Neural progenitor cell (in vitro differentiated cells): ENCODE measurements around the gene WDR5.

Source experiments
- CTCF ChIP-seq: fragments of 200-600 bp; sonication (generic); IDR thresholded peaks from 2 replicates; pipeline ENCODE4 v1.5.1; 2017; ENCODE audit warnings: antibody characterized with exemption, mild to moderate bottlenecking
- EZH2 ChIP-seq: fragments of 200-600 bp; sonication (generic); IDR thresholded peaks from 2 replicates; pipeline ENCODE4 v1.6.1; 2017; ENCODE audit warnings: antibody characterized with exemption, mild to moderate bottlenecking, moderate library complexity

GRCh38 chr9:134176599-134176968 is 40.7 kb downstream of the WDR5 start:
- TF ChIP-seq CTCF, result no peak
- TF ChIP-seq EZH2, result no peak
